ENCODE measurements around the gene NT5DC1. TPM values are rescaled to one million over a fixed set of nuclear protein-coding genes. Genes with fewer than 3 reads are reported as not detected.

The NT5DC1 gene
- total RNA-seq, 1 donor from 2014 or later, result 21.6 TPM

DNA sequence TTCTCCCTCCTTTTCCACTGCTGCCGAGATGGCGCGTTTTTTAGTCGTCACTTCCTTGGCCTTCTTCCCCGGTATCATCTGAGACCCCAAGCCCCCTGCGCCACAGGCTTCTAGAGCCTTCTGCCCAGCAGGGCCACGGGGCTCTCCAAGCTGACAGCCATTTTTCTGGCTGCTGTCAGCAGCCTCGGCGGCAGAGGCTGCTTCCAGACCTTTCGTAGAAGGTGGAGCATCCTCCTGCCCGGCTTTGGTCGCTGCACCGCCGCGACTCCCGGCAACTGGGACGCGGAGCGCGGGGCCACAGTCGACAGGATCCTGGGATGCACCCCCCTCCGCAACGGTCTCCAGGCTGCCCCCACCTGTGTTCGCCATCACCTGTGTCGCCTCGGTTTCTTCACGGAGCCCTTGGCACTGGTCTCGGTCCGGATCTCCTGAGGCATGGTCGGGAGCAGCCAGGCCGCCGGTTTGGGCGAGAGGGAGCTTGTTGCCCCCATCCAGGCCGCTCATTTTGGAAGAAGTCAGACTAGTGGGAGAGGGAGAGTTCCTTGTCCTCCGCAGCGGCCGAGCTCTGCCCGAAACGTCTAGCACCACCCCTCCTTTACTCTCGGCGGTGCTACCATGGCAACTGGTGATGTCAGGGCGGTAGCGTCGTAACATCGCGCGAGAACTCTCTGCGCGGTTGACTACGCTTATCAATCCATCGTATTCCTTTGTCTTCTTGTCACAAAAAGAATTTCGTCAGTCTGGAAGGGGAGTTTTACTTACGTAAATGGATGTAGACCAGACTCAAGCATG lies 153.0 kb downstream of the NT5DC1 start, which contains the start of gene TSPYL4:
Gene TSPYL4 (minus strand): TSS at position 571 of the 792 bp plus-strand sequence. CDS start 67 bp downstream, at position 504.
- no peak within 1 kb of the TSS for H3K27ac Mint-ChIP-seq (ENCODE audit: unreplicated experiment)
- H3K36me3 Mint-ChIP-seq (ENCODE audit: unreplicated experiment), result peaks cover 4% of the 10 kb centered on the region
- DNase-seq, result peak; percentile 92
- peaks cover 4% of the 10 kb centered on the region for H3K9me3 Mint-ChIP-seq (ENCODE audit: unreplicated experiment)
- H3K4me3 Mint-ChIP-seq (ENCODE audit: unreplicated experiment), result no peak within 1 kb of the TSS
- TF ChIP-seq, protein P1, sequence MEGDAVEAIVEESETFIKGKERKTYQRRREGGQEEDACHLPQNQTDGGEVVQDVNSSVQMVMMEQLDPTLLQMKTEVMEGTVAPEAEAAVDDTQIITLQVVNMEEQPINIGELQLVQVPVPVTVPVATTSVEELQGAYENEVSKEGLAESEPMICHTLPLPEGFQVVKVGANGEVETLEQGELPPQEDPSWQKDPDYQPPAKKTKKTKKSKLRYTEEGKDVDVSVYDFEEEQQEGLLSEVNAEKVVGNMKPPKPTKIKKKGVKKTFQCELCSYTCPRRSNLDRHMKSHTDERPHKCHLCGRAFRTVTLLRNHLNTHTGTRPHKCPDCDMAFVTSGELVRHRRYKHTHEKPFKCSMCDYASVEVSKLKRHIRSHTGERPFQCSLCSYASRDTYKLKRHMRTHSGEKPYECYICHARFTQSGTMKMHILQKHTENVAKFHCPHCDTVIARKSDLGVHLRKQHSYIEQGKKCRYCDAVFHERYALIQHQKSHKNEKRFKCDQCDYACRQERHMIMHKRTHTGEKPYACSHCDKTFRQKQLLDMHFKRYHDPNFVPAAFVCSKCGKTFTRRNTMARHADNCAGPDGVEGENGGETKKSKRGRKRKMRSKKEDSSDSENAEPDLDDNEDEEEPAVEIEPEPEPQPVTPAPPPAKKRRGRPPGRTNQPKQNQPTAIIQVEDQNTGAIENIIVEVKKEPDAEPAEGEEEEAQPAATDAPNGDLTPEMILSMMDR (IDR thresholded peaks at IDR 0.05; ENCODE audit: partially characterized antibody, unreplicated experiment), result no peak
- peaks cover 1% of the 10 kb centered on the region for H3K27me3 Mint-ChIP-seq (ENCODE audit: unreplicated experiment)
- H3K4me1 Mint-ChIP-seq (ENCODE audit: low read depth, unreplicated experiment), result peaks cover 28% of the 10 kb centered on the region

DNA sequence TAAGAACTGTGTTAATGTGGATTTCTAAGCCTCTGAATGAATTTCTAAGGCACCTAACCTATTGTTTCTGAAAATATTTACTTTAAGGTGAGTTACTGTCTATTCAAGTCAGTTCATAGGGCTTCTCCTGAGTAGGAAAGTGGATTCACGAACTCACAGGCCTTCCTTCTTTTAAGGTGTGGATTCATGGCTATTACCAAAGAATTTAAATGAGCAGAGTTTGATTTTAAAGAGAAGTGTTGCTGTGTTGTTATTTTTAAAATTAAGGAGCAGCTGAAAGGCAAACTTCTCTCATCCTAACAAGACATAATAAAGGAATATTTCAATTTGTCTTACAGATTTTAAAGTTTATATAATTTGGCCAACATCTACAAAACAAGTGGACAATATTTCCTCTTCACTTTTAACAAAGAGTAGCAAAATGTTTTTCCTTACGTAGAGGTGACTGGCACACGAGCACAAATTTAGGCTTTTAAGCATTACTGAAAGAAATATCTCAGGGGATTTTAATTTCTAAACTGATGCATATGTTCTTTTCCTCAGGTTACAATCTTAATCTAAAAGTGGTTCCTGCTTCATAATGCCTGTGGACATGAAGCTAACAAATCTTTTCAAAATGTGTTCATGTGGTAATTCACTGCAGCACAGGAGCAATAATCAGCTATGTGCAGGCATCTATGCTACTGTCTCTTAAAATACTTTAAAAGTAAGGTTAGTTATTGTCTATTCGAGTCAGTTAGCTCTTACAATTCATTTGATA lies 153.8 kb downstream of the NT5DC1 start:
- TF ChIP-seq, protein P1 (IDR thresholded peaks at IDR 0.05; ENCODE audit: partially characterized antibody, unreplicated experiment), result no peak
- H3K4me1 Mint-ChIP-seq (ENCODE audit: low read depth, unreplicated experiment), result peaks cover 26% of the 10 kb centered on the region
- no peak overlapping the region for H3K27ac Mint-ChIP-seq (ENCODE audit: unreplicated experiment)
- peaks cover 4% of the 10 kb centered on the region for H3K36me3 Mint-ChIP-seq (ENCODE audit: unreplicated experiment)
- no peak for DNase-seq
- H3K9me3 Mint-ChIP-seq (ENCODE audit: unreplicated experiment), result peaks cover 4% of the 10 kb centered on the region
- no peak overlapping the region for H3K4me3 Mint-ChIP-seq (ENCODE audit: unreplicated experiment)
- peaks cover 1% of the 10 kb centered on the region for H3K27me3 Mint-ChIP-seq (ENCODE audit: unreplicated experiment)

DNA sequence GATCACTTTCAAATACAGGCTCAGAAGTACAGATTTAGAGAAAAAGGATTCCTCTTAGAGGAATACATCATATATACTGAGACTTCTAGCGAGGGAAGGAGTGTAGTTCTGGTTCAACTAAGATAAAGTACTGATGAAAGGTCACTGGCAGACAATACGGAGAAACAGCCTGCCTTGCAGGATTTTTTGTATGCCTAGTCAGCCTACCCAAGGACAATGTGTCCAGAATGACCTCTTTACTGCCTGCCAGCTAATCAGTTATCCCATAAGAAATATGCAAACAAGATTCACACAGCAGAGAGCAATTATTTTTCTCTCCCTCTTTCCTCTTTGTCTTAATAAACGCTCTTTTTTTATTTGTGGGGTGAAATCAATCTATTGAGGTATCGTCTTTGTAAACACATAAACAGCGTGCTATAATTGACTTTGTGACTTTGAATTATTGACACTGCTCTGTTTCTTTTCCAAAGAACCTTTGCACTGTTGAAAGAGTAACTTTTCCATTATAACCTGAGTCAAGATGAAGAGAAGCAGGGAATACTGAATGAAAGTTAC lies 154.7 kb downstream of the NT5DC1 start:
- Mint-ChIP-seq H3K9me3 (ENCODE audit: unreplicated experiment) (peaks cover 4% of the 10 kb centered on the region), H3K4me3 (ENCODE audit: unreplicated experiment) (no peak overlapping the region), H3K27me3 (ENCODE audit: unreplicated experiment) (peaks cover 1% of the 10 kb centered on the region), H3K4me1 (ENCODE audit: low read depth, unreplicated experiment) (peaks cover 21% of the 10 kb centered on the region), H3K36me3 (ENCODE audit: unreplicated experiment) (peaks cover 4% of the 10 kb centered on the region), H3K27ac (ENCODE audit: unreplicated experiment) (no peak overlapping the region)
- DNase-seq, result no peak
- TF ChIP-seq, protein P1 (IDR thresholded peaks at IDR 0.05; ENCODE audit: partially characterized antibody, unreplicated experiment), result no peak

DNA sequence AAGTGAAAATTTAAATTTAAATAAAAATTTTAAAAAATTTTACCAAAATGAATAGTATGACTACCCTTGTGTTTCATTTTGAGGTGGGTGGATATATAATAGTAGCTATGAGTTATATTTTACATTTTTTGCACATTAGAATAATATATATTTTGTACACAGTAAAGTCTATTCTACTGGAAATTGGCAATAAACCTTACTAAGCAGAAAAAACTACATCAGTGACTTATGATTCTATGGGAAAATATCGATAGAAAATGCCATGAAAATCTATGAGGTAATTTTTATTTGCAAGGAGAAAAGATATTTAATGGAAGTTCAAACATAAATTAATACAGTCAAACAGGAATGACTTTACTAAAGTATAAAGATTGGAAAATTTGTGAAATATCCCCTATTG lies 156.0 kb downstream of the NT5DC1 start:
- no peak for DNase-seq
- Mint-ChIP-seq H3K4me1 (ENCODE audit: low read depth, unreplicated experiment) (peaks cover 11% of the 10 kb centered on the region), H3K36me3 (ENCODE audit: unreplicated experiment) (peaks cover 4% of the 10 kb centered on the region), H3K9me3 (ENCODE audit: unreplicated experiment) (peaks cover 4% of the 10 kb centered on the region), H3K4me3 (ENCODE audit: unreplicated experiment) (no peak overlapping the region), H3K27ac (ENCODE audit: unreplicated experiment) (no peak overlapping the region), H3K27me3 (ENCODE audit: unreplicated experiment) (peaks cover 1% of the 10 kb centered on the region)
- TF ChIP-seq, protein P1 (IDR thresholded peaks at IDR 0.05; ENCODE audit: partially characterized antibody, unreplicated experiment), result no peak

All from glutamatergic neuron (in vitro differentiated cells).